IPS-20b (cell line): Measurements from ENCODE around the gene KLF3.
A peak's percentile ranks its signal among the peaks of the same experiment; 100 is the strongest.

ENCODE experiments used
- H3K27ac ChIP-seq: one replicate; pipeline ENCODE4 v1.5.1; 2013; ENCODE audit warnings: low read length
- H3K27me3 ChIP-seq: 2 replicates; pipeline ENCODE4 v1.6.1; 2013; ENCODE audit warnings: mild to moderate bottlenecking, low read length, inconsistent platforms; ENCODE audit not compliant: insufficient read depth
- H3K36me3 ChIP-seq: 2 replicates; pipeline ENCODE4 v1.6.1; 2013; ENCODE audit warnings: low read depth, mild to moderate bottlenecking, inconsistent platforms, low read length, moderate library complexity; ENCODE audit not compliant: insufficient read depth
- H3K4me1 ChIP-seq: 2 replicates; pipeline ENCODE4 v1.6.1; 2013; ENCODE audit warnings: mild to moderate bottlenecking, control low read depth, inconsistent platforms, low read length, moderate library complexity; ENCODE audit not compliant: insufficient read depth
- H3K4me3 ChIP-seq: 2 replicates; pipeline ENCODE4 v1.5.1; 2013; ENCODE audit warnings: mild to moderate bottlenecking, low read length, inconsistent platforms
- H3K9ac ChIP-seq: 2 replicates; pipeline ENCODE4 v1.6.1; 2013; ENCODE audit warnings: low read depth, mild to moderate bottlenecking, inconsistent platforms, low read length, moderate library complexity
- H3K9me3 ChIP-seq: 2 replicates; pipeline ENCODE4 v1.6.1; 2013; ENCODE audit warnings: mild to moderate bottlenecking, low read depth, low read length, inconsistent platforms; ENCODE audit not compliant: insufficient read depth

KLF3 gene

GRCh38 chr4:38670109-38670901 is 6.3 kb downstream of the KLF3 start:
- no peaks in the 10 kb centered on the region for H3K9me3 ChIP-seq
- H3K27ac ChIP-seq: no peak overlapping the region
- no peaks in the 10 kb centered on the region for H3K36me3 ChIP-seq
- H3K4me1 ChIP-seq: peaks cover 84% of the 10 kb centered on the region
- H3K4me3 ChIP-seq: no peak overlapping the region
- peak overlapping the region; percentile 4; the same call in 1 of the 2 replicates for H3K9ac ChIP-seq
- H3K27me3 ChIP-seq: peaks cover 9% of the 10 kb centered on the region; the same call in 1 of the 2 replicates

- Histone ChIP-seq H3K4me3 (no peak overlapping the region), H3K27ac (no peak overlapping the region), H3K9ac (peak overlapping the region; percentile 4; the same call in 1 of the 2 replicates), H3K9me3 (no peaks in the 10 kb centered on the region), H3K4me1 (peaks cover 78% of the 10 kb centered on the region), H3K36me3 (no peaks in the 10 kb centered on the region), H3K27me3 (peaks cover 1% of the 10 kb centered on the region; the same call in 1 of the 2 replicates)
Observed at GRCh38 chr4:38670939-38671591, 7.1 kb downstream of the KLF3 start.

- Histone ChIP-seq H3K27me3 (no peaks in the 10 kb centered on the region), H3K27ac (peak overlapping the region; percentile 49), H3K4me1 (peaks cover 73% of the 10 kb centered on the region), H3K4me3 (no peak overlapping the region), H3K9ac (no peak overlapping the region; the same call in 1 of the 2 replicates), H3K36me3 (no peaks in the 10 kb centered on the region), H3K9me3 (no peaks in the 10 kb centered on the region)
Observed at GRCh38 chr4:38671592-38671940, 7.6 kb downstream of the KLF3 start.

- Histone ChIP-seq H3K9ac (peak overlapping the region; percentile 14; the same call in 1 of the 2 replicates), H3K4me3 (peak overlapping the region; percentile 36; the same call in 1 of the 2 replicates), H3K27ac (peak overlapping the region; percentile 49), H3K4me1 (peaks cover 70% of the 10 kb centered on the region), H3K27me3 (no peaks in the 10 kb centered on the region), H3K9me3 (no peaks in the 10 kb centered on the region), H3K36me3 (no peaks in the 10 kb centered on the region)
Observed at GRCh38 chr4:38672074-38672396, 8.0 kb downstream of the KLF3 start.

- Histone ChIP-seq H3K4me1 (peaks cover 67% of the 10 kb centered on the region), H3K9ac (peak overlapping the region; percentile 14; the same call in 1 of the 2 replicates), H3K36me3 (no peaks in the 10 kb centered on the region), H3K9me3 (no peaks in the 10 kb centered on the region), H3K4me3 (peak overlapping the region; percentile 36; the same call in 1 of the 2 replicates), H3K27me3 (no peaks in the 10 kb centered on the region), H3K27ac (peak overlapping the region; percentile 49)
Observed at GRCh38 chr4:38672397-38673129, 8.6 kb downstream of the KLF3 start.

GRCh38 chr4:38673130-38673978 is 9.4 kb downstream of the KLF3 start:
- H3K4me3 ChIP-seq: peak overlapping the region; percentile 11; the same call in 1 of the 2 replicates
- no peaks in the 10 kb centered on the region for H3K9me3 ChIP-seq
- H3K27me3 ChIP-seq: no peaks in the 10 kb centered on the region
- H3K9ac ChIP-seq: no peak overlapping the region; the same call in 1 of the 2 replicates
- peaks cover 60% of the 10 kb centered on the region for H3K4me1 ChIP-seq
- no peak overlapping the region for H3K27ac ChIP-seq
- H3K36me3 ChIP-seq: no peaks in the 10 kb centered on the region

- peaks cover 50% of the 10 kb centered on the region for H3K4me1 ChIP-seq
- no peaks in the 10 kb centered on the region for H3K36me3 ChIP-seq
- H3K9ac ChIP-seq: peak overlapping the region; percentile 46; the same call in 1 of the 2 replicates
- no peaks in the 10 kb centered on the region for H3K9me3 ChIP-seq
- H3K27ac ChIP-seq: peak overlapping the region; percentile 37
- H3K27me3 ChIP-seq: no peaks in the 10 kb centered on the region
- H3K4me3 ChIP-seq: 0 out of 2 replicates have a peak overlapping the region, but pooled peaks have one; percentile 15
Observed at GRCh38 chr4:38674258-38675144, 10.5 kb downstream of the KLF3 start.

- peak overlapping the region; percentile 46; the same call in 1 of the 2 replicates for H3K9ac ChIP-seq
- no peaks in the 10 kb centered on the region for H3K27me3 ChIP-seq
- H3K36me3 ChIP-seq: peaks cover 3% of the 10 kb centered on the region; the same call in 1 of the 2 replicates
- no peak overlapping the region for H3K27ac ChIP-seq
- no peaks in the 10 kb centered on the region for H3K9me3 ChIP-seq
- 0 out of 2 replicates have a peak overlapping the region, but pooled peaks have one; percentile 15 for H3K4me3 ChIP-seq
- H3K4me1 ChIP-seq: peaks cover 43% of the 10 kb centered on the region
Observed at GRCh38 chr4:38675146-38676121, 11.4 kb downstream of the KLF3 start.

- H3K9me3 ChIP-seq: no peaks in the 10 kb centered on the region
- peaks cover 17% of the 10 kb centered on the region for H3K36me3 ChIP-seq
- peaks cover 34% of the 10 kb centered on the region for H3K4me1 ChIP-seq
- H3K4me3 ChIP-seq: no peak overlapping the region
- no peaks in the 10 kb centered on the region for H3K27me3 ChIP-seq
- H3K27ac ChIP-seq: no peak overlapping the region
- no peak overlapping the region for H3K9ac ChIP-seq
Observed at GRCh38 chr4:38676986-38677385, 13.0 kb downstream of the KLF3 start.
